ENCODE results near the gene TLE4.

GRCh38 chr9:79745752-79746336, 174.1 kb downstream of the TLE4 start:
- no peak for TF ChIP-seq CTCF (IDR thresholded peaks at IDR 0.05; ENCODE audit: low read depth, low read length)
- no peak for TF ChIP-seq POLR2A (IDR thresholded peaks at IDR 0.05; ENCODE audit: extremely low read depth, insufficient read length)
- no peak for TF ChIP-seq MYC (IDR thresholded peaks at IDR 0.05; ENCODE audit: low read depth, low read length)
- no peak for TF ChIP-seq MAX (IDR thresholded peaks at IDR 0.05; ENCODE audit: low read depth, low read length)
